GM18499 (cell line): ENCODE results near the gene SLC51B.
"Not testable (repeated sequence)": the region's sequence is repeated elsewhere in the genome, so short reads cannot be mapped to it uniquely, and the experiment has no call there.

Source experiments
- ATAC-seq: cut with Tn5 transposase; IDR thresholded peaks from one replicate; pipeline ENCODE4 v1.9.1; 2021; ENCODE audit warnings: moderate number of reproducible peaks; ENCODE audit not compliant: insufficient read depth, unreplicated experiment

Gene SLC51B

GRCh38 chr15:65040461-65040860 lies 4.7 kb upstream of the SLC51B start:
- ATAC-seq, result no peak

GRCh38 chr15:65041787-65042186 lies 3.4 kb upstream of the SLC51B start:
- ATAC-seq, result no peak

- no peak for ATAC-seq
These were observed 2.3 kb upstream of the SLC51B start for GRCh38 chr15:65042776-65043327.

GRCh38 chr15:65044218-65044617 lies 969 bp upstream of the SLC51B start:
- not testable (repeated sequence) for ATAC-seq

GRCh38 chr15:65048241-65048640 lies 3.1 kb downstream of the SLC51B start:
- ATAC-seq, result no peak

- no peak for ATAC-seq
These were observed 4.2 kb downstream of the SLC51B start for GRCh38 chr15:65049418-65049840.

GRCh38 chr15:65050270-65050669 lies 5.1 kb downstream of the SLC51B start:
- no peak for ATAC-seq

- no peak for ATAC-seq
These were observed 6.1 kb downstream of the SLC51B start for GRCh38 chr15:65051266-65051665.

- no peak for ATAC-seq
These were observed 7.8 kb downstream of the SLC51B start for GRCh38 chr15:65052956-65053355.

GRCh38 chr15:65054333-65055200 lies 9.4 kb downstream of the SLC51B start:
- ATAC-seq, result no peak

GRCh38 chr15:65055201-65055870 lies 10.1 kb downstream of the SLC51B start:
- ATAC-seq, result no peak

GRCh38 chr15:65056106-65056505 lies 10.9 kb downstream of the SLC51B start:
- ATAC-seq, result no peak

- ATAC-seq, result no peak
These were observed 11.8 kb downstream of the SLC51B start for GRCh38 chr15:65056868-65057548.

GRCh38 chr15:65057549-65057940 lies 12.4 kb downstream of the SLC51B start:
- no peak for ATAC-seq

GRCh38 chr15:65058394-65059368 lies 13.5 kb downstream of the SLC51B start:
- ATAC-seq, result no peak

- ATAC-seq, result no peak
These were observed 14.2 kb downstream of the SLC51B start for GRCh38 chr15:65059369-65059750.

GRCh38 chr15:65059931-65060596 lies 14.9 kb downstream of the SLC51B start:
- no peak for ATAC-seq

- no peak for ATAC-seq
These were observed 15.6 kb downstream of the SLC51B start for GRCh38 chr15:65060641-65061397.
